PC-9 (cell line): ENCODE results near the gene CLDN6.

Source experiments
- CTCF ChIP-seq: fragments of 200-600 bp; sonication (generic); conservative IDR thresholded peaks from 2 replicates; pipeline ENCODE4 v1.6.1; 2017; ENCODE audit warnings: mixed run types, antibody characterized with exemption, mild to moderate bottlenecking, moderate library complexity
- EZH2 ChIP-seq: fragments of 200-600 bp; sonication (generic); IDR thresholded peaks from 2 replicates; pipeline ENCODE4 v1.8.0; 2017; ENCODE audit warnings: antibody characterized with exemption, low read depth

GRCh38 chr16:3044708-3045107 is 26.7 kb upstream of the CLDN6 start:
- TF ChIP-seq CTCF: no peak
- no peak for TF ChIP-seq EZH2
